Natural killer cell (primary cell): Measurements from ENCODE around the gene MANSC4. TPM values are rescaled to one million over a fixed set of nuclear protein-coding genes. Genes with fewer than 3 reads are reported as not detected.

Experiments used
- ATAC-seq, 3 donors: fragments of 150-1000 bp in 2 of 3; fragments of 200-7000 bp in 1 of 3; cut with Tn5 transposase; 1 replicate in 1 of 3; 2 replicates in 2 of 3; pipeline ENCODE4 v1.10.0; 2021; ENCODE audit warnings: mild to moderate bottlenecking in 2 of 3, moderate library complexity in 2 of 3
- DNase-seq, 2 donors: peaks; one replicate each; pipeline versions ENCODE4 v3.0.0 to v3.0.0-alpha.2; 2013 to 2021; ENCODE audit warnings: mixed read lengths in 1 of 2
- H3K27ac ChIP-seq: one replicate; pipeline ENCODE4 v1.5.1; 2013; ENCODE audit warnings: mild to moderate bottlenecking, low read length
- H3K27me3 ChIP-seq: one replicate; pipeline ENCODE4 v1.6.1; 2013; ENCODE audit warnings: low read length; ENCODE audit not compliant: control insufficient read depth, insufficient read depth
- H3K36me3 ChIP-seq: one replicate; pipeline ENCODE4 v1.6.1; 2013; ENCODE audit warnings: low read length; ENCODE audit not compliant: control insufficient read depth, insufficient read depth
- H3K4me1 ChIP-seq: one replicate; pipeline ENCODE4 v1.6.1; 2013; ENCODE audit warnings: low read length; ENCODE audit not compliant: control insufficient read depth, insufficient read depth
- H3K4me3 ChIP-seq: one replicate; pipeline ENCODE4 v1.5.1; 2013; ENCODE audit warnings: low read length
- H3K9me3 ChIP-seq: one replicate; pipeline ENCODE4 v1.6.1; 2013; ENCODE audit warnings: low read length; ENCODE audit not compliant: control insufficient read depth, insufficient read depth
- H3K27ac Mint-ChIP-seq, 2 donors: one replicate each; pipeline ENCODE4 v1.8.0; 2022; ENCODE audit warnings: mild to moderate bottlenecking in 2 of 2, mixed read lengths in 2 of 2, moderate library complexity in 1 of 2
- H3K27me3 Mint-ChIP-seq, 2 donors: one replicate each; pipeline ENCODE4 v1.8.0; 2022; ENCODE audit warnings: low read depth in 2 of 2, mixed read lengths in 2 of 2
- H3K36me3 Mint-ChIP-seq: one replicate; pipeline ENCODE4 v1.8.0; 2022; ENCODE audit warnings: mixed read lengths
- H3K4me1 Mint-ChIP-seq, 2 donors: one replicate each; pipeline ENCODE4 v1.8.0; 2022; ENCODE audit warnings: mixed read lengths in 2 of 2
- H3K4me3 Mint-ChIP-seq: one replicate; pipeline ENCODE4 v1.8.0; 2022; ENCODE audit warnings: mild to moderate bottlenecking, moderate library complexity, mixed read lengths
- H3K9me3 Mint-ChIP-seq, 2 donors: one replicate each; pipeline ENCODE4 v1.8.0; 2022; ENCODE audit warnings: mixed read lengths in 2 of 2
- CTCF ChIP-seq: fragments of 200-600 bp; IDR thresholded peaks from one replicate; pipeline ENCODE4 v1.8.0; 2022; ENCODE audit warnings: antibody characterized with exemption
- WGBS: methylation state at CpG from one replicate; pipeline ENCODE4 v1.1.7; 2013; ENCODE audit warnings: missing lambda C conversion rate; ENCODE audit not compliant: insufficient coverage; 5-methylcytosine and 5-hydroxymethylcytosine counted together
- intact Hi-C: fragments of 100-400 bp; cut with micrococcal nuclease; formaldehyde crosslinking; loops from one replicate; pipeline ENCODE4 v1.14.2; 2022
- total RNA-seq, 4 donors: library from RNA; stranded (reverse); fragments of 120-200 nt in 1 of 4; gene quantifications; one replicate each; pipeline versions ENCODE4 v1.2.3 to v1.2.4, GENCODE V29; 2013 to 2022

MANSC4 gene
- total RNA-seq, 3 donors from 2014 or later (not counting 1 experiment from before 2014, with no cell fraction given): not detected

GRCh38 chr12:27794818-27795584, 15.0 kb upstream of the MANSC4 start:
- no peak for ATAC-seq
- no peak overlapping the region for H3K4me3 Mint-ChIP-seq
- no peak overlapping the region for H3K4me3 ChIP-seq
- H3K27me3 Mint-ChIP-seq: no peaks in the 10 kb centered on the region
- no peaks in the 10 kb centered on the region for H3K9me3 Mint-ChIP-seq
- no peaks in the 10 kb centered on the region for H3K4me1 ChIP-seq
- H3K36me3 ChIP-seq: peaks cover 31% of the 10 kb centered on the region
- no peak for DNase-seq
- peaks cover 0 to 5% of the 10 kb centered on the region in 2 donors for H3K4me1 Mint-ChIP-seq
- H3K9me3 ChIP-seq: no peaks in the 10 kb centered on the region
- intact Hi-C loops: no loop called here
- H3K36me3 Mint-ChIP-seq: peaks cover 21% of the 10 kb centered on the region
- no peak for TF ChIP-seq CTCF
- H3K27me3 ChIP-seq: no peaks in the 10 kb centered on the region
- no peak overlapping the region for H3K27ac ChIP-seq
- 100% methylated on average over 4 of the region's 6 CpGs for WGBS
- H3K27ac Mint-ChIP-seq: no peak overlapping the region

GRCh38 chr12:27790179-27790578, 10.1 kb upstream of the MANSC4 start:
- H3K4me1 Mint-ChIP-seq: peaks cover 8 to 21% of the 10 kb centered on the region in 2 donors
- H3K9me3 Mint-ChIP-seq: no peaks in the 10 kb centered on the region
- WGBS: 96% methylated on average over 1 of the region's 2 CpGs
- no peak for ATAC-seq
- no peaks in the 10 kb centered on the region for H3K27me3 ChIP-seq
- H3K27me3 Mint-ChIP-seq: no peaks in the 10 kb centered on the region
- TF ChIP-seq CTCF: no peak
- H3K27ac ChIP-seq: no peak overlapping the region
- no peak for DNase-seq
- intact Hi-C loops: no loop called here
- no peaks in the 10 kb centered on the region for H3K9me3 ChIP-seq
- H3K36me3 Mint-ChIP-seq: peaks cover 10% of the 10 kb centered on the region
- no peaks in the 10 kb centered on the region for H3K4me1 ChIP-seq
- H3K4me3 ChIP-seq: no peak overlapping the region
- no peak overlapping the region for H3K4me3 Mint-ChIP-seq
- H3K36me3 ChIP-seq: peaks cover 23% of the 10 kb centered on the region
- H3K27ac Mint-ChIP-seq: no peak overlapping the region

GRCh38 chr12:27787559-27787958, 7.5 kb upstream of the MANSC4 start:
- peaks cover 10% of the 10 kb centered on the region for H3K36me3 Mint-ChIP-seq
- H3K4me3 ChIP-seq: no peak overlapping the region
- intact Hi-C loops: no loop called here
- H3K9me3 Mint-ChIP-seq: no peaks in the 10 kb centered on the region
- H3K9me3 ChIP-seq: no peaks in the 10 kb centered on the region
- H3K4me1 Mint-ChIP-seq: peaks cover 22 to 29% of the 10 kb centered on the region in 2 donors
- peaks cover 12% of the 10 kb centered on the region for H3K36me3 ChIP-seq
- H3K27me3 Mint-ChIP-seq: no peaks in the 10 kb centered on the region
- no peaks in the 10 kb centered on the region for H3K27me3 ChIP-seq
- no peak for TF ChIP-seq CTCF
- ATAC-seq (no peak), DNase-seq (no peak)
- H3K4me1 ChIP-seq: no peaks in the 10 kb centered on the region
- H3K4me3 Mint-ChIP-seq: no peak overlapping the region
- no peak overlapping the region for H3K27ac Mint-ChIP-seq
- no peak overlapping the region for H3K27ac ChIP-seq
- WGBS: 86% methylated on average over 1 of the region's 2 CpGs
